HepG2 (cell line): ENCODE data around the gene TRPV2. TPM values are rescaled to one million over a fixed set of nuclear protein-coding genes. Genes with fewer than 3 reads are reported as not detected.

ENCODE experiments used
- GATAD2A ChIP-seq: IDR thresholded peaks from 2 replicates; pipeline ENCODE4 v1.6.1; 2016
- HDAC1 ChIP-seq: sonication (generic); formaldehyde crosslinking; IDR thresholded peaks from 2 replicates; pipeline ENCODE4 v1.5.1; 2020; ENCODE audit warnings: mild to moderate bottlenecking, missing genetic modification reagents
- KAT7 ChIP-seq: IDR thresholded peaks from 2 replicates; pipeline ENCODE4 v1.6.1; 2018; ENCODE audit warnings: borderline replicate concordance, missing compliant biosample characterization
- MED13 ChIP-seq: sonication (generic); formaldehyde crosslinking; IDR thresholded peaks from 2 replicates; pipeline ENCODE4 v1.5.0; 2020; ENCODE audit warnings: missing genetic modification reagents
- SALL1 ChIP-seq: sonication (generic); formaldehyde crosslinking; IDR thresholded peaks from 2 replicates; pipeline ENCODE4 v1.8.0; 2022; ENCODE audit warnings: mild to moderate bottlenecking, missing genetic modification reagents
- ZNF33B ChIP-seq: sonication (generic); formaldehyde crosslinking; IDR thresholded peaks from 2 replicates; pipeline ENCODE4 v1.5.1; 2020; ENCODE audit warnings: mild to moderate bottlenecking, missing genetic modification reagents
- ZNF768 ChIP-seq: sonication (generic); formaldehyde crosslinking; IDR thresholded peaks from 2 replicates; pipeline ENCODE4 v1.4.0; 2020; ENCODE audit warnings: missing genetic modification reagents
- ZNF782 ChIP-seq: sonication (generic); formaldehyde crosslinking; IDR thresholded peaks from 2 replicates; pipeline ENCODE4 v1.4.0; 2020; ENCODE audit warnings: missing genetic modification reagents, mild to moderate bottlenecking, borderline replicate concordance
- polyA plus RNA-seq, 8 experiments: library from polyadenylated mRNA; depleted of rRNA in 3 of 8; stranded (reverse) in 7 of 8; unstranded in 1 of 8; fragments of >200 nt; fragmentation: Illumina TruSeq in 4 of 8; extraction: Trizol in 4 of 8; gene quantifications; 2 replicates each; pipeline versions ENCODE4 v1.2.1 to v1.2.3, GENCODE V29; 2011 to 2016; ENCODE audit warnings: low read depth in 4 of 8, missing spikeins in 1 of 8, mixed read lengths in 1 of 8; ENCODE audit not compliant: insufficient read depth in 1 of 8
- total RNA-seq, 5 experiments: library from RNA; depleted of rRNA; stranded (reverse); fragments of >200 nt; fragmentation: Illumina TruSeq; extraction: Trizol; gene quantifications; 2 replicates each; pipeline ENCODE4 v1.2.3, GENCODE V29; 2016; ENCODE audit warnings: low read depth in 1 of 5
- TF ChIP-seq, protein P1 (sequence below): fragments of 450-650 bp; IDR thresholded peaks from 2 replicates; pipeline ENCODE4 v1.6.1; 2017
- TF ChIP-seq, protein P2 (sequence below): sonication (generic); formaldehyde crosslinking; IDR thresholded peaks from 2 replicates; pipeline ENCODE4 v1.4.0; 2020; ENCODE audit warnings: mild to moderate bottlenecking, missing genetic modification reagents
- TF ChIP-seq, protein P3 (sequence below): sonication (generic); formaldehyde crosslinking; IDR thresholded peaks from 2 replicates; pipeline ENCODE4 v1.4.0; 2020; ENCODE audit warnings: missing genetic modification reagents
- TF ChIP-seq, protein P4 (sequence below): sonication (generic); formaldehyde crosslinking; IDR thresholded peaks from 2 replicates; pipeline ENCODE4 v1.4.0; 2020; ENCODE audit warnings: mild to moderate bottlenecking, missing genetic modification reagents

Gene TRPV2
- total and polyA plus RNA-seq, 2 of the 13 experiments (the other 11 are each of a cell fraction or from before 2014, with no cell fraction given), result 13.6 to 21.3 TPM

DNA sequence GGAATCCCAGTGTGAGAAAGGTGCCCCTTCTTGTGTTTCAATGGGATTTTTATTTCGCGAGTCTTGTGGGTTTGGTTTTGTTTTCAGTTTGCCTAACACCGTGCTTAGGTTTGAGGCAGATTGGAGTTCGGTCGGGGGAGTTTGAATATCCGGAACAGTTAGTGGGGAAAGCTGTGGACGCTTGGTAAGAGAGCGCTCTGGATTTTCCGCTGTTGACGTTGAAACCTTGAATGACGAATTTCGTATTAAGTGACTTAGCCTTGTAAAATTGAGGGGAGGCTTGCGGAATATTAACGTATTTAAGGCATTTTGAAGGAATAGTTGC lies 33.9 kb upstream of the TRPV2 start (continued):
- no peak for TF ChIP-seq ZNF782 (CRISPR knock-in tag)
- TF ChIP-seq MED13, result peak; percentile 12; the same call in 1 of the 2 replicates
- TF ChIP-seq, protein P1, sequence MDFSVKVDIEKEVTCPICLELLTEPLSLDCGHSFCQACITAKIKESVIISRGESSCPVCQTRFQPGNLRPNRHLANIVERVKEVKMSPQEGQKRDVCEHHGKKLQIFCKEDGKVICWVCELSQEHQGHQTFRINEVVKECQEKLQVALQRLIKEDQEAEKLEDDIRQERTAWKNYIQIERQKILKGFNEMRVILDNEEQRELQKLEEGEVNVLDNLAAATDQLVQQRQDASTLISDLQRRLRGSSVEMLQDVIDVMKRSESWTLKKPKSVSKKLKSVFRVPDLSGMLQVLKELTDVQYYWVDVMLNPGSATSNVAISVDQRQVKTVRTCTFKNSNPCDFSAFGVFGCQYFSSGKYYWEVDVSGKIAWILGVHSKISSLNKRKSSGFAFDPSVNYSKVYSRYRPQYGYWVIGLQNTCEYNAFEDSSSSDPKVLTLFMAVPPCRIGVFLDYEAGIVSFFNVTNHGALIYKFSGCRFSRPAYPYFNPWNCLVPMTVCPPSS, result no peak
- TF ChIP-seq, protein P2, sequence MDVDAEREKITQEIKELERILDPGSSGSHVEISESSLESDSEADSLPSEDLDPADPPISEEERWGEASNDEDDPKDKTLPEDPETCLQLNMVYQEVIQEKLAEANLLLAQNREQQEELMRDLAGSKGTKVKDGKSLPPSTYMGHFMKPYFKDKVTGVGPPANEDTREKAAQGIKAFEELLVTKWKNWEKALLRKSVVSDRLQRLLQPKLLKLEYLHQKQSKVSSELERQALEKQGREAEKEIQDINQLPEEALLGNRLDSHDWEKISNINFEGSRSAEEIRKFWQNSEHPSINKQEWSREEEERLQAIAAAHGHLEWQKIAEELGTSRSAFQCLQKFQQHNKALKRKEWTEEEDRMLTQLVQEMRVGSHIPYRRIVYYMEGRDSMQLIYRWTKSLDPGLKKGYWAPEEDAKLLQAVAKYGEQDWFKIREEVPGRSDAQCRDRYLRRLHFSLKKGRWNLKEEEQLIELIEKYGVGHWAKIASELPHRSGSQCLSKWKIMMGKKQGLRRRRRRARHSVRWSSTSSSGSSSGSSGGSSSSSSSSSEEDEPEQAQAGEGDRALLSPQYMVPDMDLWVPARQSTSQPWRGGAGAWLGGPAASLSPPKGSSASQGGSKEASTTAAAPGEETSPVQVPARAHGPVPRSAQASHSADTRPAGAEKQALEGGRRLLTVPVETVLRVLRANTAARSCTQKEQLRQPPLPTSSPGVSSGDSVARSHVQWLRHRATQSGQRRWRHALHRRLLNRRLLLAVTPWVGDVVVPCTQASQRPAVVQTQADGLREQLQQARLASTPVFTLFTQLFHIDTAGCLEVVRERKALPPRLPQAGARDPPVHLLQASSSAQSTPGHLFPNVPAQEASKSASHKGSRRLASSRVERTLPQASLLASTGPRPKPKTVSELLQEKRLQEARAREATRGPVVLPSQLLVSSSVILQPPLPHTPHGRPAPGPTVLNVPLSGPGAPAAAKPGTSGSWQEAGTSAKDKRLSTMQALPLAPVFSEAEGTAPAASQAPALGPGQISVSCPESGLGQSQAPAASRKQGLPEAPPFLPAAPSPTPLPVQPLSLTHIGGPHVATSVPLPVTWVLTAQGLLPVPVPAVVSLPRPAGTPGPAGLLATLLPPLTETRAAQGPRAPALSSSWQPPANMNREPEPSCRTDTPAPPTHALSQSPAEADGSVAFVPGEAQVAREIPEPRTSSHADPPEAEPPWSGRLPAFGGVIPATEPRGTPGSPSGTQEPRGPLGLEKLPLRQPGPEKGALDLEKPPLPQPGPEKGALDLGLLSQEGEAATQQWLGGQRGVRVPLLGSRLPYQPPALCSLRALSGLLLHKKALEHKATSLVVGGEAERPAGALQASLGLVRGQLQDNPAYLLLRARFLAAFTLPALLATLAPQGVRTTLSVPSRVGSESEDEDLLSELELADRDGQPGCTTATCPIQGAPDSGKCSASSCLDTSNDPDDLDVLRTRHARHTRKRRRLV (CRISPR knock-in tag), result peak; percentile 50; the same call in 1 of the 2 replicates
- TF ChIP-seq, protein P3, sequence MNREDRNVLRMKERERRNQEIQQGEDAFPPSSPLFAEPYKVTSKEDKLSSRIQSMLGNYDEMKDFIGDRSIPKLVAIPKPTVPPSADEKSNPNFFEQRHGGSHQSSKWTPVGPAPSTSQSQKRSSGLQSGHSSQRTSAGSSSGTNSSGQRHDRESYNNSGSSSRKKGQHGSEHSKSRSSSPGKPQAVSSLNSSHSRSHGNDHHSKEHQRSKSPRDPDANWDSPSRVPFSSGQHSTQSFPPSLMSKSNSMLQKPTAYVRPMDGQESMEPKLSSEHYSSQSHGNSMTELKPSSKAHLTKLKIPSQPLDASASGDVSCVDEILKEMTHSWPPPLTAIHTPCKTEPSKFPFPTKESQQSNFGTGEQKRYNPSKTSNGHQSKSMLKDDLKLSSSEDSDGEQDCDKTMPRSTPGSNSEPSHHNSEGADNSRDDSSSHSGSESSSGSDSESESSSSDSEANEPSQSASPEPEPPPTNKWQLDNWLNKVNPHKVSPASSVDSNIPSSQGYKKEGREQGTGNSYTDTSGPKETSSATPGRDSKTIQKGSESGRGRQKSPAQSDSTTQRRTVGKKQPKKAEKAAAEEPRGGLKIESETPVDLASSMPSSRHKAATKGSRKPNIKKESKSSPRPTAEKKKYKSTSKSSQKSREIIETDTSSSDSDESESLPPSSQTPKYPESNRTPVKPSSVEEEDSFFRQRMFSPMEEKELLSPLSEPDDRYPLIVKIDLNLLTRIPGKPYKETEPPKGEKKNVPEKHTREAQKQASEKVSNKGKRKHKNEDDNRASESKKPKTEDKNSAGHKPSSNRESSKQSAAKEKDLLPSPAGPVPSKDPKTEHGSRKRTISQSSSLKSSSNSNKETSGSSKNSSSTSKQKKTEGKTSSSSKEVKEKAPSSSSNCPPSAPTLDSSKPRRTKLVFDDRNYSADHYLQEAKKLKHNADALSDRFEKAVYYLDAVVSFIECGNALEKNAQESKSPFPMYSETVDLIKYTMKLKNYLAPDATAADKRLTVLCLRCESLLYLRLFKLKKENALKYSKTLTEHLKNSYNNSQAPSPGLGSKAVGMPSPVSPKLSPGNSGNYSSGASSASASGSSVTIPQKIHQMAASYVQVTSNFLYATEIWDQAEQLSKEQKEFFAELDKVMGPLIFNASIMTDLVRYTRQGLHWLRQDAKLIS, result 0 out of 2 replicates have a peak, but pooled peaks have one; percentile 4
- TF ChIP-seq SALL1 (CRISPR knock-in tag), result no peak
- TF ChIP-seq GATAD2A (CRISPR knock-in tag), result 0 out of 2 replicates have a peak, but pooled peaks have one; percentile 3
- 0 out of 2 replicates have a peak, but pooled peaks have one; percentile 22 for TF ChIP-seq KAT7 (CRISPR knock-in tag)
- TF ChIP-seq ZNF768 (CRISPR knock-in tag), result no peak
- TF ChIP-seq, protein P4, sequence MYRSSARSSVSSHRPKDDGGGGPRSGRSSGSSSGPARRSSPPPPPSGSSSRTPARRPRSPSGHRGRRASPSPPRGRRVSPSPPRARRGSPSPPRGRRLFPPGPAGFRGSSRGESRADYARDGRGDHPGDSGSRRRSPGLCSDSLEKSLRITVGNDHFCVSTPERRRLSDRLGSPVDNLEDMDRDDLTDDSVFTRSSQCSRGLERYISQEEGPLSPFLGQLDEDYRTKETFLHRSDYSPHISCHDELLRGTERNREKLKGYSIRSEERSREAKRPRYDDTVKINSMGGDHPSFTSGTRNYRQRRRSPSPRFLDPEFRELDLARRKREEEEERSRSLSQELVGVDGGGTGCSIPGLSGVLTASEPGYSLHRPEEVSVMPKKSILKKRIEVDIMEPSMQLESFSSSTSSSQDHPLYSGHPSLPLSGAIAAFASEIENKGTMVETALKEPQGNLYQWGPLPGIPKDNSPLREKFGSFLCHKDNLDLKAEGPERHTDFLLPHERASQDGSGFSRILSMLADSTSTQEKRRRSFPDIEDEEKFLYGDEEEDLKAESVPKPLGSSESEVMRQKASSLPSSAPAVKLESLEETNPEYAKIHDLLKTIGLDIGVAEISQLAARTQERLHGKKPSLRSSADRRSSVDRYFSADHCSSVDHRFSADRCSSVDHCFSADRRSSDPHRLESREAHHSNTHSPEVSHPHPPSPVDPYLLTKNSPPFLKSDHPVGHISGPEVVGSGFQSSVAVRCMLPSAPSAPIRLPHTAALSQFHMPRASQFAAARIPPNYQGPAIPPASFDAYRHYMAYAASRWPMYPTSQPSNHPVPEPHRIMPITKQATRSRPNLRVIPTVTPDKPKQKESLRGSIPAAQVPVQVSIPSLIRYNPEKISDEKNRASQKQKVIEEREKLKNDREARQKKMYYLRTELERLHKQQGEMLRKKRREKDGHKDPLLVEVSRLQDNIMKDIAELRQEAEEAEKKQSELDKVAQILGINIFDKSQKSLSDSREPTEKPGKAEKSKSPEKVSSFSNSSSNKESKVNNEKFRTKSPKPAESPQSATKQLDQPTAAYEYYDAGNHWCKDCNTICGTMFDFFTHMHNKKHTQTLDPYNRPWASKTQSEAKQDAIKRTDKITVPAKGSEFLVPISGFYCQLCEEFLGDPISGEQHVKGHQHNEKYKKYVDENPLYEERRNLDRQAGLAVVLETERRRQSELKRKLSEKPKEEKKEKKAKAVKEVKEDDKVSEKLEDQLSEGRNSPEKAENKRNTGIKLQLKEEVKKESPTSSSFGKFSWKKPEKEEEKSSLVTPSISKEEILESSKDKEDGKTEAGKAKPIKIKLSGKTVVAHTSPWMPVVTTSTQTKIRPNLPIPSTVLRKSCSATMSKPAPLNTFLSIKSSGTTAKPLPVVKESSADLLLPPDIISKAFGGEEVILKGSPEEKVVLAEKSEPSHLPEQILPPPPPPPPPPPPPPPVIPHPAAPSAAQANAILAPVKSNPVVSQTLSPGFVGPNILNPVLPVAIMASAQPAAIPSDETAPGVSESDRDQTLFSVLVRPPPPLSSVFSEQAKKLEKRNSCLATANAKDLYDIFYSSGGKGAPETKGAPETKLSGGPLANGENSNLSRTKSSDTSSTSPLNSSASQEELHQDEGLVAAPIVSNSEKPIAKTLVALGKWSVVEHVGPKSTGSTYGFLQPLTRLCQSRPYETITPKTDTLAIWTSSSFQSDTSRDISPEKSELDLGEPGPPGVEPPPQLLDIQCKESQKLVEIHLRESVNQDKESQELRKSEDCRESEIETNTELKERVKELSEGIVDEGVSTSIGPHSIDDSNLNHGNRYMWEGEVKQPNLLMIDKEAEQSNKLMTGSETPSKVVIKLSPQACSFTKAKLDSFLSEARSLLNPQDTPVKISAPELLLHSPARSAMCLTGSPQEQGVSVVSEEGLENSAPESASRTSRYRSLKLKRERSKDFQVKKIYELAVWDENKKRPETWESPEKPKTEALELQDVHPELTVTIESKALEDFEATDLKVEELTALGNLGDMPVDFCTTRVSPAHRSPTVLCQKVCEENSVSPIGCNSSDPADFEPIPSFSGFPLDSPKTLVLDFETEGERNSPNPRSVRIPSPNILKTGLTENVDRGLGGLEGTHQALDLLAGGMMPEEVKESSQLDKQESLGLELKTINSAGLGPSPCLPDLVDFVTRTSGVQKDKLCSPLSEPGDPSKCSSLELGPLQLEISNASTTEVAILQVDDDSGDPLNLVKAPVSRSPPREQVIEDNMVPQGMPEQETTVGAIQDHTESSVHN, result no peak
- TF ChIP-seq ZNF33B (CRISPR knock-in tag), result 0 out of 2 replicates have a peak, but pooled peaks have one; percentile 5
- no peak for TF ChIP-seq HDAC1 (CRISPR knock-in tag)
- TF ChIP-seq, all 625 proteins: peak for 11
